Neural cell (in vitro differentiated cells): Measurements from ENCODE around the gene RHD. TPM values are rescaled to one million over a fixed set of nuclear protein-coding genes. Genes with fewer than 3 reads are reported as not detected.

Source experiments
- H2AFZ ChIP-seq: fragments of 200-600, 300-800 bp; sonication (generic), shearing (Covaris generic); 2 replicates; pipeline ENCODE4 v1.6.0; 2014; ENCODE audit warnings: low read depth, mild to moderate bottlenecking, antibody characterized with exemption, low read length, moderate library complexity
- H3F3A ChIP-seq: fragments of 200-600 bp; shearing (Covaris generic); 2 replicates; pipeline ENCODE4 v1.6.1; 2016; ENCODE audit warnings: mild to moderate bottlenecking, moderate library complexity, mixed read lengths, antibody characterized with exemption, low read length; ENCODE audit not compliant: insufficient read depth, poor library complexity, severe bottlenecking
- H3K27ac ChIP-seq: fragments of 200-600, 300-800 bp; sonication (generic), shearing (Covaris generic); 2 replicates; pipeline ENCODE4 v1.5.1; 2014; ENCODE audit warnings: mild to moderate bottlenecking, low read length, moderate library complexity
- H3K27me3 ChIP-seq: fragments of 300-800, 200-600 bp; sonication (generic), shearing (Covaris generic); 2 replicates; pipeline ENCODE4 v1.6.0; 2014; ENCODE audit warnings: mild to moderate bottlenecking, low read depth, low read length, moderate library complexity; ENCODE audit not compliant: insufficient read depth
- H3K36me3 ChIP-seq: fragments of 300-800, 200-600 bp; sonication (generic), shearing (Covaris generic); 2 replicates; pipeline ENCODE4 v1.5.1; 2014; ENCODE audit warnings: mild to moderate bottlenecking, antibody characterized with exemption, low read length, moderate library complexity; ENCODE audit not compliant: insufficient read depth
- H3K4me2 ChIP-seq: fragments of 300-800, 200-600 bp; sonication (generic), shearing (Covaris generic); 2 replicates; pipeline ENCODE4 v1.6.0; 2014; ENCODE audit warnings: mild to moderate bottlenecking, low read length
- H3K4me3 ChIP-seq: fragments of 300-800, 200-600 bp; sonication (generic), shearing (Covaris generic); 2 replicates; pipeline ENCODE4 v1.5.1; 2014; ENCODE audit warnings: mild to moderate bottlenecking, low read length, moderate library complexity
- H3K79me2 ChIP-seq: fragments of 200-600 bp; shearing (Covaris generic); replicated peaks from 2 replicates; pipeline ENCODE4 v1.6.0; 2014; ENCODE audit warnings: mild to moderate bottlenecking, low read length, moderate library complexity; ENCODE audit not compliant: insufficient read depth
- H3K9ac ChIP-seq: fragments of 300-800, 200-600 bp; sonication (generic), shearing (Covaris generic); 2 replicates; pipeline ENCODE4 v1.6.1; 2016; ENCODE audit warnings: mild to moderate bottlenecking, low read length, mixed read lengths
- H3K9me2 ChIP-seq: fragments of 200-600 bp; shearing (Covaris generic); 2 replicates; pipeline ENCODE4 v1.6.1; 2016; ENCODE audit warnings: mild to moderate bottlenecking, low read length, mixed read lengths; ENCODE audit not compliant: insufficient read depth
- H3K9me3 ChIP-seq: fragments of 200-600, 300-800 bp; sonication (generic), shearing (Covaris generic); 2 replicates; pipeline ENCODE4 v1.6.1; 2016; ENCODE audit warnings: mild to moderate bottlenecking, mixed run types, low read length, moderate library complexity, mixed read lengths
- H4K20me1 ChIP-seq: fragments of 200-600 bp; shearing (Covaris generic); 2 replicates; pipeline ENCODE4 v1.6.1; 2016; ENCODE audit warnings: mild to moderate bottlenecking, mixed run types; ENCODE audit not compliant: insufficient read depth
- CTCF ChIP-seq: fragments of 450-650 bp; IDR thresholded peaks from 2 replicates; pipeline ENCODE4 v1.5.1; 2014; ENCODE audit warnings: antibody characterized with exemption, mild to moderate bottlenecking, moderate library complexity; ENCODE audit not compliant: poor library complexity, severe bottlenecking
- EP300 ChIP-seq: fragments of 450-650 bp; conservative IDR thresholded peaks from 2 replicates; pipeline ENCODE4 v1.6.1; 2014; ENCODE audit warnings: antibody characterized with exemption, mild to moderate bottlenecking, moderate library complexity; ENCODE audit not compliant: poor library complexity, severe bottlenecking
- EZH2 ChIP-seq: fragments of 200-600, 300-800 bp; shearing (Covaris generic), sonication (generic); IDR thresholded peaks from 2 replicates; pipeline ENCODE4 v1.6.1; 2014; ENCODE audit warnings: antibody characterized with exemption, low read length, borderline replicate concordance, mild to moderate bottlenecking; ENCODE audit not compliant: insufficient read depth, poor library complexity, severe bottlenecking
- MXI1 ChIP-seq: fragments of 450-650 bp; conservative IDR thresholded peaks from 2 replicates; pipeline ENCODE4 v1.6.1; 2014; ENCODE audit warnings: antibody characterized with exemption, mild to moderate bottlenecking; ENCODE audit not compliant: poor library complexity, severe bottlenecking
- POLR2AphosphoS5 ChIP-seq: IDR thresholded peaks from 2 replicates; pipeline ENCODE4 v1.6.1; 2012
- RAD21 ChIP-seq: fragments of 450-650 bp; conservative IDR thresholded peaks from 2 replicates; pipeline ENCODE4 v1.6.1; 2014; ENCODE audit warnings: antibody characterized with exemption, mild to moderate bottlenecking, moderate library complexity
- REST ChIP-seq: IDR thresholded peaks from 2 replicates; pipeline ENCODE4 v1.6.1; 2012; ENCODE audit warnings: borderline replicate concordance
- SMC3 ChIP-seq: fragments of 450-650 bp; conservative IDR thresholded peaks from 2 replicates; pipeline ENCODE4 v1.6.1; 2014; ENCODE audit warnings: antibody characterized with exemption, mild to moderate bottlenecking, moderate library complexity; ENCODE audit not compliant: poor library complexity
- TAF1 ChIP-seq: IDR thresholded peaks from 2 replicates; pipeline ENCODE4 v1.6.1; 2012; ENCODE audit warnings: low read depth
- polyA plus RNA-seq: library from polyadenylated mRNA; depleted of rRNA; stranded (reverse); fragments of >200 nt; gene quantifications from 2 replicates; pipeline ENCODE4 v1.2.3, GENCODE V29; 2014

Gene RHD
- polyA plus RNA-seq, 1 donor from 2014 or later: not detected

GRCh38 chr1:25256578-25256965 lies 15.7 kb upstream of the RHD start:
- Histone ChIP-seq H3K79me2 (no peaks in the 10 kb centered on the region), H3K9me2 (no peaks in the 10 kb centered on the region), H4K20me1 (no peaks in the 10 kb centered on the region), H2AFZ (no peak overlapping the region), H3K27ac (peak overlapping the region; percentile 39), H3K27me3 (no peaks in the 10 kb centered on the region), H3F3A (no peaks in the 10 kb centered on the region), H3K9ac (no peak overlapping the region), H3K9me3 (no peaks in the 10 kb centered on the region), H3K4me2 (no peak overlapping the region), H3K4me3 (no peak overlapping the region), H3K36me3 (no peaks in the 10 kb centered on the region)
- TF ChIP-seq CTCF: no peak

GRCh38 chr1:25257196-25257595 lies 15.1 kb upstream of the RHD start:
- no peak overlapping the region for H3K9ac ChIP-seq
- H3K36me3 ChIP-seq: no peaks in the 10 kb centered on the region
- TF ChIP-seq POLR2AphosphoS5 (no peak), TAF1 (no peak), REST (no peak), MXI1 (no peak), RAD21 (no peak), CTCF (no peak), SMC3 (no peak), EP300 (no peak), EZH2 (no peak)
- H4K20me1 ChIP-seq: no peaks in the 10 kb centered on the region
- no peak overlapping the region for H3K4me3 ChIP-seq
- H3K27ac ChIP-seq: no peak overlapping the region
- H3K4me2 ChIP-seq: no peak overlapping the region
- no peaks in the 10 kb centered on the region for H3K9me2 ChIP-seq
- H3K79me2 ChIP-seq: no peaks in the 10 kb centered on the region
- H3K9me3 ChIP-seq: no peaks in the 10 kb centered on the region
- no peaks in the 10 kb centered on the region for H3F3A ChIP-seq
- H2AFZ ChIP-seq: no peak overlapping the region
- no peaks in the 10 kb centered on the region for H3K27me3 ChIP-seq
